Measurements from ENCODE around the gene RPS3A. TPM values are rescaled to one million over a fixed set of nuclear protein-coding genes. Genes with fewer than 3 reads are reported as not detected.
"Not testable (repeated sequence)": the region's sequence is repeated elsewhere in the genome, so short reads cannot be mapped to it uniquely, and the experiment has no call there.

Gene RPS3A
- total RNA-seq: 1,043 TPM
- long read RNA-seq, transcript RPS3A-201 (6 exons, 934 nt): major isoform, 695 of 723 reads
- long read RNA-seq, transcript RPS3A-205 (6 exons, 674 nt): minor isoform, 7 of 723 reads
- long read RNA-seq, partial matches to known transcripts: 4 of 723 reads
- long read RNA-seq, other reads (novel, unspliced or antisense): 15 of 723 reads

DNA sequence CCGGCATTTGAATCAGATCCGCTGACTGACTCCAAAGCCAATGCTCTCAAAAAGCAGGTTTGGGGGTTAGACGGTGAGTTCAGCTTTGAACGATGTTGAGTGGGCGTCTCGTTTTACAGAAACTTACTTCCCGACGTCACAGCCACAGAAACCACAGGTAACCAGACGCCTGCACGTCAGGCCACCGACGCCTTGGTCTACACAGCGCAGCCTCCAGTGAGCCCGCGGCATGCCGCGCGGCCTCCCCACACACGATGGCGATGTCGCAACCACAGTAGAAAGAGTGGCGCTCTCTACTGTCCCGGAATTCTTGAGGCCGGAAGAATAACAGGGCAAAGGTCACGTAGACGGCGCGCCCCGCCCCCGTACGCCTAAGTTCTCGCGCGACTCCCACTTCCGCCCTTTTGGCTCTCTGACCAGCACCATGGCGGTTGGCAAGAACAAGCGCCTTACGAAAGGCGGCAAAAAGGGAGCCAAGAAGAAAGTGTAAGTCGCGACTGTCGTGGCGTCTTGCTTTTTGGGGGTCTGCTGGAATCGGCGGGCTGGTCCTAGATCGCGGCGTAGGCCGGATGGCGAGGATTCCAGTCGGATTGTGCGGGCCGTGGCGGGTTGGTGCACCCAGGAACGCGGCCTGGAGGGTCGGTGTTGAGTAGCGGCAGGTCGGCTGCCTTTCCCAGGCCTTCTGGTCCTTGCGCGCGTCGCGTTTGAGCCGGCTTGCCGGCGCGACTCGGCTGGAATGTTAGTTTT is at the start of gene RPS3A:
RPS3A (plus strand) TSS at position 400 of the 747 bp plus-strand sequence; CDS start at position 425, 25 bp downstream.
- peak; percentile 89 for TF ChIP-seq CTCF (IDR thresholded peaks at IDR 0.05; ENCODE audit: borderline replicate concordance)
- intact Hi-C loops (cut with micrococcal nuclease): no loop called here

DNA sequence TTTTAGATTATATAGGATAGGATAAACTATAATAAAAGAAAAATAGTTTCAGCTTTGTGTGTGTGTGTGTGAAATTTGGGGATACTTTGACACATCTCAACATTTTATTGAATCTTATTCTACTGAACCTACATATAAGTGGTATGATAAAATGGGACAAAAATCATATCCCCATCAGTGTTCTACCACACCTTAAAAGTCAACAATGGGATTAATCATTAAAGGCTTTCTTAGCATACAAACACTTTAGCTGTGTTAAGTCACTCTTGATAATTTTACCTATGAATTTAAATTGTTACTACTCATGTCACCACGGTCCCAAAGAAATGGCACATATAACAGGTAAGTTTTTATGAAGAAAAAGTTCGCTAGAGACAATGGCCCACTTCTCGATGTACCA is 46.6 kb upstream of the RPS3A start:
- intact Hi-C loops (cut with micrococcal nuclease): no loop called here
- no peaks in the 10 kb centered on the region for H3K27me3 ChIP-seq (ENCODE audit: low read depth)
- no peak overlapping the region for H3K27ac ChIP-seq (replicated peaks)
- no peaks in the 10 kb centered on the region for H3K9me3 ChIP-seq (replicated peaks)
- no peak overlapping the region for H3K4me3 ChIP-seq
- no peak for TF ChIP-seq CTCF (IDR thresholded peaks at IDR 0.05; ENCODE audit: borderline replicate concordance)
- no peaks in the 10 kb centered on the region for H3K36me3 ChIP-seq
- no peak for DNase-seq
- no peaks in the 10 kb centered on the region for H3K4me1 ChIP-seq

More for the DNA sequence above, at the start of gene RPS3A:
- Histone ChIP-seq H3K36me3 (peaks cover 39% of the 10 kb centered on the region), H3K27ac (replicated peaks) (peak within 1 kb of the TSS; percentile 82), H3K27me3 (ENCODE audit: low read depth) (no peaks in the 10 kb centered on the region), H3K4me1 (peaks cover 47% of the 10 kb centered on the region), H3K4me3 (peak within 1 kb of the TSS; percentile 84), H3K9me3 (replicated peaks) (no peaks in the 10 kb centered on the region)
- DNase-seq: peak; percentile 97

- Histone ChIP-seq H3K27ac (replicated peaks) (no peak overlapping the region), H3K9me3 (replicated peaks) (no peaks in the 10 kb centered on the region), H3K4me1 (no peaks in the 10 kb centered on the region), H3K27me3 (ENCODE audit: low read depth) (no peaks in the 10 kb centered on the region), H3K36me3 (no peaks in the 10 kb centered on the region), H3K4me3 (no peak overlapping the region)
- TF ChIP-seq CTCF (IDR thresholded peaks at IDR 0.05; ENCODE audit: borderline replicate concordance): no peak
- intact Hi-C loops (cut with micrococcal nuclease): no loop called here
- DNase-seq: no peak
These were observed 43.9 kb upstream of the RPS3A start for GRCh38 chr4:151055539-151055938.

DNA sequence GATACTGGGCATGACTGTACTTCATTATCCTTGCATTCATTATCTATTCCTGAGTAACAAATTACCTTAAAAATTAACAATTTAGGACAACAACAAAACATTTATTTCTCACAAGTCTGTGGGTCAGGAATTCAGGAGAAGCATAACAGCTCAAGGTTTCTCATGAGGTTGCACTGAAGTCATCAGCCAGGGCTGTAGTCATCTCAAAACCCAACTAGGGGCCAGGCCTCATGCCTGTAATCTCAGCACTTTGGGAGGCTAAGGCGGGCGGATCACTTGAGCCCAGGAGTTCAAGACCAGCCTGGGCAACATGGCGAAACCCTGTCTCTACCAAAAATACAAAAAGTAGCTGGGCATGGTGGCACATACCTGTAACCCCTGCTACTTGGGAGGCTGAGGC is 36.3 kb upstream of the RPS3A start:
- H3K27me3 ChIP-seq (ENCODE audit: low read depth); H3K4me1 ChIP-seq; H3K4me3 ChIP-seq; H3K36me3 ChIP-seq; H3K9me3 ChIP-seq (replicated peaks); DNase-seq; H3K27ac ChIP-seq (replicated peaks); intact Hi-C loops (cut with micrococcal nuclease): not testable (repeated sequence)

- intact Hi-C loops (cut with micrococcal nuclease): no loop called here
These were observed 32.0 kb upstream of the RPS3A start for GRCh38 chr4:151067316-151067970.

More at GRCh38 chr4:151067316-151067970, 32.0 kb upstream of the RPS3A start:
- TF ChIP-seq CTCF (IDR thresholded peaks at IDR 0.05; ENCODE audit: borderline replicate concordance): no peak
- no peaks in the 10 kb centered on the region for H3K4me1 ChIP-seq
- H3K36me3 ChIP-seq: no peaks in the 10 kb centered on the region
- DNase-seq: no peak
- no peak overlapping the region for H3K4me3 ChIP-seq
- H3K27ac ChIP-seq (replicated peaks): no peak overlapping the region
- no peaks in the 10 kb centered on the region for H3K27me3 ChIP-seq (ENCODE audit: low read depth)
- H3K9me3 ChIP-seq (replicated peaks): no peaks in the 10 kb centered on the region

All from left ventricle myocardium inferior (tissue), 1 donor.